ENCODE measurements around the gene ABCB1. TPM values are rescaled to one million over a fixed set of nuclear protein-coding genes. Genes with fewer than 3 reads are reported as not detected.

ABCB1 gene
- total and polyA plus RNA-seq, 2 of the 8 experiments (the other 6 are each of a cell fraction or from before 2014, with no cell fraction given), result 0.51 to 1.2 TPM

GRCh38 chr7:87495366-87495765 is 105.3 kb downstream of the ABCB1 start:
- Histone ChIP-seq H3K18ac (ENCODE audit: extremely low read depth, low read length) (no peak overlapping the region), H3K4me3 (ENCODE audit: extremely low read depth in 1 of 4, insufficient read depth in 2 of 4, low read depth in 3 of 4, low read length in 4 of 4) (no peak overlapping the region), H3K56ac (replicated peaks; ENCODE audit: insufficient read length, low read depth, low read length) (no peak overlapping the region), H2AFZ (ENCODE audit: low read length) (no peak overlapping the region), H3K23me2 (ENCODE audit: low read depth, low read length) (no peaks in the 10 kb centered on the region), H2BK5ac (ENCODE audit: low read depth, low read length) (no peak overlapping the region), H4K8ac (ENCODE audit: extremely low read depth, insufficient read depth, low read length) (no peak overlapping the region), H3K79me1 (ENCODE audit: low read depth, low read length) (no peaks in the 10 kb centered on the region), H3K4me1 (replicated peaks in 1 of 4; ENCODE audit: control insufficient read depth in 3 of 4, insufficient read depth in 4 of 4, low read length in 3 of 4) (no peaks in the 10 kb centered on the region), H3K9ac (replicated peaks in 1 of 4; ENCODE audit: extremely low read depth in 1 of 4, low read depth in 3 of 4, low read length in 3 of 4) (no peak overlapping the region), H2BK120ac (replicated peaks; ENCODE audit: low read depth, low read length) (no peak overlapping the region), H4K20me1 (replicated peaks in 1 of 2; ENCODE audit: control insufficient read depth in 1 of 2, insufficient read depth in 2 of 2, low read length in 2 of 2) (no peaks in the 10 kb centered on the region), H3K27ac (ENCODE audit: low read depth, low read length) (no peak overlapping the region), H4K5ac (ENCODE audit: insufficient read length, low read depth, low read length) (no peak overlapping the region), H2AK5ac (ENCODE audit: low read depth, low read length) (no peak overlapping the region), H3K14ac (ENCODE audit: insufficient read length) (no peak overlapping the region), H2BK20ac (ENCODE audit: low read length) (no peak overlapping the region), H3K4ac (replicated peaks; ENCODE audit: insufficient read length, low read depth, low read length) (no peak overlapping the region), H3K4me2 (ENCODE audit: insufficient read depth in 1 of 2, low read depth in 2 of 2, low read length in 2 of 2) (no peak overlapping the region), H3K23ac (ENCODE audit: insufficient read length) (no peak overlapping the region), H2BK12ac (ENCODE audit: low read depth, low read length) (no peak overlapping the region), H3K79me2 (ENCODE audit: control insufficient read depth in 1 of 2, insufficient read depth in 2 of 2, low read length in 2 of 2) (no peaks in the 10 kb centered on the region), H3K9me3 (ENCODE audit: insufficient read depth in 2 of 2, low read depth in 1 of 2, low read length in 1 of 2) (no peaks in the 10 kb centered on the region), H3K27me3 (replicated peaks in 1 of 4; ENCODE audit: control insufficient read depth in 3 of 4, extremely low read depth in 1 of 4, insufficient read depth in 3 of 4, low read length in 3 of 4) (no peaks in the 10 kb centered on the region), H3K36me3 (ENCODE audit: control insufficient read depth in 2 of 4, insufficient read depth in 4 of 4, low read length in 3 of 4) (no peaks in the 10 kb centered on the region), H2BK15ac (ENCODE audit: low read length) (no peak overlapping the region), H4K91ac (replicated peaks; ENCODE audit: insufficient read length, low read length) (no peak overlapping the region)
- POLR2A ChIA-PET (ENCODE audit: partially characterized antibody), result no interaction called here
- FAIRE-seq, result no peak
- no peak for TF ChIP-seq RBBP5 (IDR thresholded peaks at IDR 0.05; ENCODE audit: borderline replicate concordance, low read depth, low read length)
- no peak for TF ChIP-seq CTCF (IDR thresholded peaks at IDR 0.05; ENCODE audit: control extremely low read depth in 1 of 3, insufficient read depth in 1 of 3, low read depth in 1 of 3, low read length in 3 of 3)
- TF ChIP-seq ATF2 (IDR thresholded peaks at IDR 0.05; ENCODE audit: low read length), result no peak
- no peak for TF ChIP-seq BRCA1 (IDR thresholded peaks at IDR 0.05; ENCODE audit: low read depth, low read length)
- no peak for TF ChIP-seq NRF1 (IDR thresholded peaks at IDR 0.05; ENCODE audit: low read depth, low read length)
- no peak for TF ChIP-seq TAF7 (optimal IDR thresholded peaks at IDR 0.05; ENCODE audit: borderline replicate concordance, low read depth, low read length)
- WGBS, 2 experiments (ENCODE audit: extremely low coverage in 1 of 2, insufficient coverage in 1 of 2, insufficient read length in 1 of 2, insufficient replicate concordance in 2 of 2, low coverage in 1 of 2, low lambda C conversion rate in 2 of 2, missing lambda C conversion rate in 1 of 2), result 88% methylated on average over 5 of the region's 5 CpGs; no CpG with 5 or more reads in 1 of the 2 experiments
- no peak for DNase-seq (ENCODE audit: low read depth in 1 of 2, low spot score in 2 of 2)
- CTCF ChIA-PET (ENCODE audit: partially characterized antibody), result no interaction called here
